Mesodermal cell (in vitro differentiated cells): ENCODE results near the gene RPS21.
"Not testable (repeated sequence)": the region's sequence is repeated elsewhere in the genome, so short reads cannot be mapped to it uniquely, and the experiment has no call there.

Experiments
- H3K27ac ChIP-seq: 2 replicates; pipeline ENCODE4 v1.7.0; 2013; ENCODE audit warnings: mild to moderate bottlenecking, low read depth, low read length, moderate library complexity; ENCODE audit not compliant: severe bottlenecking
- H3K36me3 ChIP-seq: 2 replicates; pipeline ENCODE4 v1.7.1; 2013; ENCODE audit warnings: mild to moderate bottlenecking, low read length, moderate library complexity; ENCODE audit not compliant: control insufficient read depth, insufficient read depth
- H3K4me1 ChIP-seq: one replicate; pipeline ENCODE4 v1.7.1; 2013; ENCODE audit warnings: mild to moderate bottlenecking, low read length; ENCODE audit not compliant: insufficient read depth, control insufficient read depth, poor library complexity, severe bottlenecking
- H3K4me3 ChIP-seq: 2 replicates; pipeline ENCODE4 v1.7.0; 2013; ENCODE audit warnings: low read length, control low read depth, mild to moderate bottlenecking; ENCODE audit not compliant: insufficient read depth, poor library complexity, severe bottlenecking; ENCODE audit errors: extremely low read depth
- H3K9me3 ChIP-seq: 2 replicates; pipeline ENCODE4 v1.7.1; 2013; ENCODE audit warnings: mild to moderate bottlenecking, low read length, moderate library complexity; ENCODE audit not compliant: control insufficient read depth
- WGBS, 2 experiments: methylation state at CpG; one replicate each; pipeline ENCODE4 v1.1.5; 2013; ENCODE audit warnings: missing lambda C conversion rate in 2 of 2; ENCODE audit not compliant: insufficient coverage in 2 of 2; 5-methylcytosine and 5-hydroxymethylcytosine counted together

RPS21 gene

GRCh38 chr20:62426059-62426348 lies 39.1 kb downstream of the RPS21 start:
- H3K4me1 ChIP-seq, H3K27ac ChIP-seq, H3K9me3 ChIP-seq, H3K4me3 ChIP-seq, H3K36me3 ChIP-seq: not testable (repeated sequence)
- WGBS, 2 experiments: 97 to 100% methylated on average over 3 to 4 of the region's 4 CpGs

- H3K4me3 ChIP-seq: no peak overlapping the region
- H3K9me3 ChIP-seq: no peaks in the 10 kb centered on the region
- no peaks in the 10 kb centered on the region for H3K36me3 ChIP-seq
- 63 to 77% methylated on average over 16 to 18 of the region's 22 CpGs for WGBS, 2 experiments
- peaks cover 4% of the 10 kb centered on the region for H3K4me1 ChIP-seq
- no peak overlapping the region for H3K27ac ChIP-seq
Observed at GRCh38 chr20:62426699-62427131, 39.8 kb downstream of the RPS21 start.

GRCh38 chr20:62427172-62428001 lies 40.5 kb downstream of the RPS21 start, which contains the start of gene RBBP8NL:
Gene RBBP8NL, minus strand, starts transcription at chr20:62427539. Its CDS starts 7,892 bp downstream, at chr20:62419647.
- 84 to 89% methylated on average over 25 to 26 of the region's 28 CpGs for WGBS, 2 experiments
- Histone ChIP-seq H3K9me3 (no peaks in the 10 kb centered on the region), H3K36me3 (no peaks in the 10 kb centered on the region), H3K4me1 (peaks cover 4% of the 10 kb centered on the region), H3K4me3 (no peak within 1 kb of the TSS), H3K27ac (no peak within 1 kb of the TSS)

- H3K27ac ChIP-seq: no peak overlapping the region
- 93 to 95% methylated on average over 7 to 9 of the region's 10 CpGs for WGBS, 2 experiments
- no peaks in the 10 kb centered on the region for H3K36me3 ChIP-seq
- no peak overlapping the region for H3K4me3 ChIP-seq
- no peaks in the 10 kb centered on the region for H3K9me3 ChIP-seq
- H3K4me1 ChIP-seq: peaks cover 4% of the 10 kb centered on the region
Observed at GRCh38 chr20:62428002-62428372, 41.1 kb downstream of the RPS21 start.

- Histone ChIP-seq H3K9me3 (no peaks in the 10 kb centered on the region), H3K27ac (no peak overlapping the region), H3K4me3 (no peak overlapping the region), H3K36me3 (no peaks in the 10 kb centered on the region), H3K4me1 (peaks cover 4% of the 10 kb centered on the region)
- 83% methylated on average over 22 to 27 of the region's 31 CpGs for WGBS, 2 experiments
Observed at GRCh38 chr20:62428396-62429295, 41.7 kb downstream of the RPS21 start.

GRCh38 chr20:62429455-62430310 lies 42.8 kb downstream of the RPS21 start:
- H3K4me1 ChIP-seq: peaks cover 4% of the 10 kb centered on the region
- H3K36me3 ChIP-seq: no peaks in the 10 kb centered on the region
- H3K9me3 ChIP-seq: no peaks in the 10 kb centered on the region
- H3K4me3 ChIP-seq: no peak overlapping the region
- WGBS, 2 experiments: 93% methylated on average over 21 of the region's 23 CpGs
- H3K27ac ChIP-seq: no peak overlapping the region

- H3K27ac ChIP-seq: no peak overlapping the region
- peaks cover 4% of the 10 kb centered on the region for H3K4me1 ChIP-seq
- H3K36me3 ChIP-seq: no peaks in the 10 kb centered on the region
- H3K9me3 ChIP-seq: no peaks in the 10 kb centered on the region
- H3K4me3 ChIP-seq: no peak overlapping the region
- WGBS, 2 experiments: 79 to 85% methylated on average over 4 to 8 of the region's 10 CpGs
Observed at GRCh38 chr20:62430311-62430853, 43.5 kb downstream of the RPS21 start.

- no peak overlapping the region for H3K27ac ChIP-seq
- 74 to 77% methylated on average over 22 of the region's 23 CpGs for WGBS, 2 experiments
- H3K4me1 ChIP-seq: peaks cover 4% of the 10 kb centered on the region
Observed at GRCh38 chr20:62430866-62431447, 44.1 kb downstream of the RPS21 start.

GRCh38 chr20:62433658-62434497 lies 47.0 kb downstream of the RPS21 start:
- Histone ChIP-seq H3K36me3 (no peaks in the 10 kb centered on the region), H3K4me1 (no peaks in the 10 kb centered on the region), H3K9me3 (no peaks in the 10 kb centered on the region), H3K27ac (no peak overlapping the region), H3K4me3 (no peak overlapping the region)
- 86 to 94% methylated on average over 24 to 25 of the region's 32 CpGs for WGBS, 2 experiments

More at GRCh38 chr20:62430866-62431447, 44.1 kb downstream of the RPS21 start:
- H3K9me3 ChIP-seq: no peaks in the 10 kb centered on the region
- H3K36me3 ChIP-seq: no peaks in the 10 kb centered on the region
- H3K4me3 ChIP-seq: no peak overlapping the region
